DLD1 (cell line): ENCODE results near the gene ITGB6.
"Not testable (repeated sequence)": the region's sequence is repeated elsewhere in the genome, so short reads cannot be mapped to it uniquely, and the experiment has no call there.

Experiments used
- in situ Hi-C: cut with HindIII; loops from 2 replicates; pipeline ENCODE4 v1.10.0; 2017; ENCODE audit warnings: low sequenced_read_pairs

ITGB6 gene

DNA sequence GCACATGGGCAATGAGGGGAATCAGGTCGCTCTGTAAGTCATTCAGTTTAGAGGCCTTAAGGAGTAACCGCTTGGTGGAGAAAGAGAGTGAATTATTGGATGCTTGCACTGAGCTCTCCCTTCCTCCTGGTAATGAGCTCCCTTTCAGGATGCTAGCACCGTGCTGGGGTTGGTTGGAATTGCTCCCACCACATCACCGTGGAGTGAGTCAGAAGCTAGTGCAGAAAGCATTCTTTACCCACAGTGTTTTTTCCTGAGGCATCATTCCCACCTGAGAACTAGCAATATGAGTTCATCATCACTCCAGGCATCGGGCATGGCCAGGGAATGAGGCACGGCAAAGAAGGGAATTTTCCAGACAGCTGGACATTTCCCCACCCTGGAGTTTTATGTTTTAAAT is 57.6 kb downstream of the ITGB6 start:
- in situ Hi-C loops, result no loop called here

GRCh38 chr2:160141912-160142311 is 58.2 kb downstream of the ITGB6 start:
- in situ Hi-C loops, result no loop called here

- in situ Hi-C loops, result no loop called here
Observed at GRCh38 chr2:160141419-160141818, 58.7 kb downstream of the ITGB6 start.

GRCh38 chr2:160140471-160140870 is 59.6 kb downstream of the ITGB6 start:
- in situ Hi-C loops, result no loop called here

DNA sequence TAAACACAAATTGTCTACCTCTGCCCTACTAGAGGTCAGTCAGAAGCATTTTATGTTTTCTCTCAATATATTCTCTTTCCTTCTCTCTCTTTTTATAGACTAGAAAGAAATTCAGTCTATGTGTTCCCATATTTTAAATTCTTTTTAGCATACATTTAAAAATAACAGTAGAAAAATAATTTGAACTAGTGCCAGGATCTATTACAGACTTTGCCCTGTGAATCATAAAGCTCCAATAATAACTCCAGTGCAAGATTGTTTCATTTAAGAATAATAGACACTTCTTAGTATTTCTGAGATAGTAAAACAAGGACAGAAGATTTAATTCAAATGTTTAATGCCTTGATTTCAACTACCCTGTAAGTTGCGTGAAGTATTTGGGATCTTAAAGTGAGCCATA is 60.1 kb downstream of the ITGB6 start:
- in situ Hi-C loops, result no loop called here

DNA sequence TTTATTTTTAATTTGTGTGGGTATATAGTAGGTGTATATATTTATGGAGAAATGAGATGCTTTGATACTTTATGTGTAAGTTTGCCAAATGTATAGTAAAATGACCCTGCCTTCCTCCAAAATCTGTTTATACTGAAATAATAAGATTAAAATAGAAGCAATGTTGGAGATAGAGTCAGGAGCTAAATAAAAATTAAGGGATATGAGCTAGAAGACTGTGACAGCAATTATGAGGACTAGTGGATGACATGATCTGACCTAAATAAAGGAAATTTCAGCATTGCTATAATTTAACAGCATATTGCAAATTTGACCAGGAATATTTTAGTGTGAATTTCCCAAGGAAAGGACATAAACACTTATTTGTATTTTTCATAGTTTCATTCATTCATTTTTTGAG is 60.7 kb downstream of the ITGB6 start:
- in situ Hi-C loops, result no loop called here

- in situ Hi-C loops, result no loop called here
Observed at GRCh38 chr2:160138406-160138805, 61.7 kb downstream of the ITGB6 start.

GRCh38 chr2:160137464-160137863 is 62.6 kb downstream of the ITGB6 start:
- in situ Hi-C loops, result no loop called here

DNA sequence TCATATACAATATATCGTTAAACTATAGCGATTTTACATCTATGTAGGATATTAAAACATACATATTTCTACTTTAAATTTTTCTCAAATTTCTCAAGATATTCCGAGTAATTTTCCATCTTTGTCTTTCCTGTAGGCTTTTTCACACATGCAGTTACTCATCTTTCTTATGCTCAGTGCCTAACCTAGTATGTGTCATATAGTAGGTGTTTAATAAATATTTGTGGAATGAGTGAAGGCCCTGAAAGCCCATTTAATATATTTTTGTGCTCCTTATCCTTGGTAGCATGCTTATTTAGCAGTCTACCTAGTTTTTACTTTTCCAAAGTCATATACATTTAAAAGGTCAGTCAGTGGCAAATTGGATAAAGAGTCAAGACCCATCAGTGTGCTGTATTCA is 67.3 kb downstream of the ITGB6 start:
- in situ Hi-C loops, result no loop called here

- in situ Hi-C loops, result no loop called here
Observed at GRCh38 chr2:160126756-160127155, 73.3 kb downstream of the ITGB6 start.

GRCh38 chr2:160126315-160126714 is 73.8 kb downstream of the ITGB6 start:
- in situ Hi-C loops, result no loop called here

GRCh38 chr2:160125828-160126227 is 74.2 kb downstream of the ITGB6 start:
- in situ Hi-C loops, result no loop called here

- in situ Hi-C loops, result no loop called here
Observed at GRCh38 chr2:160125366-160125765, 74.7 kb downstream of the ITGB6 start.

DNA sequence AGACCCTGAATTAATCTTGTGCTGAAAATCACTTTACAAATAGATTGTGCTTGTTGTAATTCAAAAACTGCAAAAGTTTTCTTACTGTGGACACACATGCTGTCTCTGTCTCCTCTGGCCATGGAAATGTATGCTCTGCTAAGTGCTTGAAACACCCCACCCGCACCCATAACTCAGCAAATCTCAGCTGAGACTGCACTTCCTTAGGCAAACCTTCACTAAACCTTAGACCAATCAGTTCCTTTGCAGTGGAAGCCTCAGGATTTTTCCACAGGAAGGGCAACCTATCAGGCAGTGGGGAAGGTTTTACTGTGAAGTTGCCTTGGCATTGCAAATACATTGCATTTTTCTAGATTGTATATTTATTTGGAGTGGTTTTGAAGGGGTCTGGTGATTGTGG is 75.5 kb downstream of the ITGB6 start:
- in situ Hi-C loops, result no loop called here

- in situ Hi-C loops, result not testable (repeated sequence)
Observed at GRCh38 chr2:160114721-160115120, 85.4 kb downstream of the ITGB6 start.

- in situ Hi-C loops, result no loop called here
Observed at GRCh38 chr2:160114020-160114419, 86.1 kb downstream of the ITGB6 start.

DNA sequence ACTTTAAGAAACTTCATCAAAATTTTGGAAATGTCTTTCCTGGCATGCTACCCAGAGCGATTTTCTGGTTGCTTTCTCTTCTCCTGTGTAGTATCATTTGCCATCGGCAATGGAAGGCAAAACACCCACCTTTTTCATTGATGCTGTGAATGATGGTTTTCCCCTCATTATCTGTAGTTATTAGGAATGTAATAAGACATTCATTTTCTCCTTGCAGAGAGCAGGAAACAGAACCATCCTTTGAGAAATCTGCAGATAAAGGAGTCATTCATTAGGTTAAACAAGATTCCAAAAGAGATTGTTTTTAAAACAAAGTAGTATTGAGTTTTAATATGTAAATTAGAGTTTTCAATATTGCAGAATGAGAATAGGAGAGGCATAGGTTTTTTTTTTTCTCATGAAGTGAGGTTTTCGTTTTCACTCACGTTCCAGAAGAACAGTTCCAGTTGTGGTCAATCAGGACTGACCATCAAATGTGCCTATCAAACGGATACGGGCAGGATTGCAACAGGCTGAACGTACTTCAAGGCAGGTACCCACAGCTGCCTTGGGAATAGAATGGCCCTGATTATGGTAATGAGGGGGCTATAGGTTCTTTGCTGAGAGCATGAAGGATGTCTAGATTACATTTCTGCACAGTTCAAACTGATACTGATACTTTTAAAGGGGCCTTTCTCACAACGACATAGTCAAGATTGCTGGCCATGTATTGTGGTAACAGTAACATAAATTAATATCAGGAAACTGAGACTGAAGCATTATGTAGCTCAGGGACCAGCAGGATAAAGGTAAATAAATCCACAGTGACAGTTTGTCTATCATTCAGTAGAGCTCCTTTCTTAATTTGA is 87.9 kb downstream of the ITGB6 start:
- in situ Hi-C loops, result no loop called here

DNA sequence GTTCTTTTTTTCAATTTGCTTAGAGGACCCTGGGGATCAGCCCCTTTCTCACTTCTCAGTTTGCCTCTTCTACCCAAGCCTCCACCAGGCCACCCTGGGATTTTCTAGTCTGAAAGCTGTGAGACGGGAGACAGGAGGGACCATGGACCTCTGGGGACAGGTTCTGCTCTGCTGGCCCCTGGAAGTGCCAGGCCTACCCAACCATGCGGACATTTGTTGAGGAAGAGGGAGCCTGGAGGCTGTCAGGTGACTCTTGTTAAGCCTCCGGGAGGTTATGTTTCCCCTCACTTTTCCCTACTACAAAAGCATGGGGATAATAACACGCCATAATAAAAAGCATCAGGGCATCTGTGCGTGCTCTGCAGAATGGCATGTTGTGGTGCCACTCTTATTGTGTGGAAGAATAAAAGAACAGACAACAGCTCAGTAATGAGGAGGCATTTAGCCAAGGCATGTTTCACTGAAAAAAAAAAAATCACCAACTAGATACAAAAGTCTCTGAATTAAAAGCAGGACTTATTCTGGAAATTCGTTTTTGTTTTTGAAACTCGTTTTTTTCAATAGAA is 89.3 kb downstream of the ITGB6 start:
- in situ Hi-C loops, result no loop called here

DNA sequence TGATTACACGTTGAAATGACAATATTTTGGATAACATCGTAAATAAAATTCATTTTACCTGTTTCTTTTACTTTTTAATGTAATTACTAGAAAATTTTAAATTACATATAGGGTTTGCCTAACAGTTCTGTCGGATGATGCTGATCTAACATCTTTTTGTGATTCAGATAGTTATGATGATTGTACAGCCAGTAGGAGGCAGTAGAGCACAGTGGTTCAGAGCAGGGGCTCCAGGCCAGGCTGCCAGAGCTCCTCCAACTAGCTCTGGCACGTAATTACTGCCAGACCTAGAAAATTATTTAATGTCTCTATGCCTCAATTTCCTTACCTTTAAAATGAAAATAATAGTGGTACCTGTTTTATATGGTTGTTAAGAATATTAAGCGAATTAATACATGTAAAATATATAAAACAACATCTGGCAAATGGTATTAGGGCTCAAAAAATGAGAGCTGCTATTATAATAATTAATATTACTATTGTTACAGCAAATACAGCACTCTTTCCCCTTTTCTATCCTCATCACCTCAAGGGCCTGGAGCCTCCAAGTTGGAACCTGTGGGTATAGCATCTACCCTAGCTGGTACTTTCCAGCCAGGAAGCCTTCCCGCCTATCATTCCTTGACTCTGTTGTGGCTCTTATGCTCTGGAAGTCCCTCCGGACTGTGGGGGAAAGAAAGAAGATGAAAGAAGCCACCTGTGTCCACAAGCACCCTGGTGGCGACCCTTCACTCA is 90.0 kb downstream of the ITGB6 start:
- in situ Hi-C loops, result no loop called here

GRCh38 chr2:160109243-160109642 is 90.8 kb downstream of the ITGB6 start:
- in situ Hi-C loops, result no loop called here

DNA sequence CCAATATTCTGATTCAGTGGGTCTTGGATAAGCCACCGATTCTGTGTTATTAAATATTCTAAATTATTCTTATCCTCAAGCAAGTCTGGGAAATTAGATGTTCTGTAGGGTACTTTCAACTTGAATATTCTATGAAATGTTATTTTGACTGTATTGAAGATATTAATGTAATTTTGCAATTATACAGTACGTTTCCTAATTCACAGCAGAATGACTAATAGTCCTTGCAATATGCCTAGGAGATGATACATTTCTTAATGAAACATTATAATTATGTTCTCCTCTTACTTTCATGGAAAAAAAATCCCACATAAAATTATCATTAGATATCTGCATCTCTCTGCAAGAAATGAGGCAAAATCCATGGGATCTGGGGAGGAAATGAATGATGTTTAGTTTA is 91.4 kb downstream of the ITGB6 start:
- in situ Hi-C loops, result no loop called here

GRCh38 chr2:160105366-160105765 is 94.7 kb downstream of the ITGB6 start:
- in situ Hi-C loops, result no loop called here
